Neural progenitor cell (in vitro differentiated cells): Measurements from ENCODE around the gene OTUD4.

Experiments used
- CTCF ChIP-seq: fragments of 200-600 bp; sonication (generic); IDR thresholded peaks from 2 replicates; pipeline ENCODE4 v1.5.1; 2017; ENCODE audit warnings: antibody characterized with exemption, mild to moderate bottlenecking
- EZH2phosphoT487 ChIP-seq: fragments of 200-600 bp; sonication (generic); IDR thresholded peaks from 2 replicates; pipeline ENCODE4 v1.6.1; 2017; ENCODE audit warnings: antibody characterized with exemption

GRCh38 chr4:145093638-145094037 is 86.8 kb downstream of the OTUD4 start:
- no peak for TF ChIP-seq CTCF
- TF ChIP-seq EZH2phosphoT487, result no peak
